ENCODE data around the gene C1QTNF1. TPM values are rescaled to one million over a fixed set of nuclear protein-coding genes. Genes with fewer than 3 reads are reported as not detected.

The C1QTNF1 gene
- total and polyA plus RNA-seq, 7 donors, result 10.5 to 22.8 (median 16.9) TPM

DNA sequence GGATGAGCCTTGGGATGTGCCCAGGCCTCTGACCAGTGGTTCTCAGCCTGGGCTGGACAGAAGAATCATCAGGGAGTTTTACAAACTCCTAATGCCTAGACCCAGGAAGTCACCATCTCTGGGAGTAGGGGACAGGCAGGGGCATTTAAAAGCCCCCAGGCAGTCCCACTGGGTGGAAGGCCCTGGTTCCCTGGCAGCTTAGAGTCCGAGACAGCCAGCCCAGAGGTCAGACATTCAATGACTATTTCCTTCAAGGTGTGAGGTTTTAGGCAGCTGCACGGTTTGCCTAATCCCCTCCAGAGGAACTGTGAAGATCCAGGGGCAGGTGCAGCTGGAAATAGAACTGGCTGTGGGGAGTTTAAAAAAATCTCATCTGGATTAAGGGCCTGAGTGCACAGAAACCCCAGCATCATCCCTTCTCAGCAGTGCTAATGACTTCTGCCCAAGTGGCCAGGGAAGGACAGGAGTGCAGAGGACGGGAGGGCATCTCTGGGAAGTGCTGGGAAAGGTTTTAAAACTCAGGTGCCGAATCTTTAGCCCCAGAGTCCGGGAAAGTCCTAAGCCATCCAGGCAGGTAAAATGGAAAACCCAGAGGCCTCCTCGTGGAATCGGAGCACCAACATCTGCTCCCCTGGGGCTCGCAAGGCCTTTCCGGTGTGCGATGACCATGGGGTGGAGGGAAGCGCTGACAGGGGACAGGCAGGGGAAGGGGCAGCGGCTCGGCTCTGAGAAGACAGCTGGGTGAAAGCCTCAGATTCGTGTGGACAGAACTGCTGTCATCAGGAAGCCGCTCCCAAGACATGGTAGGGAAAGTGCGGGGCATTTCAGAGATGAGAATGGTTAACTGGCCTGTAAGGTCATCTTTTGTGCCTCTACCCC lies 42.7 kb upstream of the C1QTNF1 start:
- 77 to 80% (median 79%) methylated on average over 16 of the region's 16 CpGs for WGBS, 3 donors
- TF ChIP-seq, protein P1, sequence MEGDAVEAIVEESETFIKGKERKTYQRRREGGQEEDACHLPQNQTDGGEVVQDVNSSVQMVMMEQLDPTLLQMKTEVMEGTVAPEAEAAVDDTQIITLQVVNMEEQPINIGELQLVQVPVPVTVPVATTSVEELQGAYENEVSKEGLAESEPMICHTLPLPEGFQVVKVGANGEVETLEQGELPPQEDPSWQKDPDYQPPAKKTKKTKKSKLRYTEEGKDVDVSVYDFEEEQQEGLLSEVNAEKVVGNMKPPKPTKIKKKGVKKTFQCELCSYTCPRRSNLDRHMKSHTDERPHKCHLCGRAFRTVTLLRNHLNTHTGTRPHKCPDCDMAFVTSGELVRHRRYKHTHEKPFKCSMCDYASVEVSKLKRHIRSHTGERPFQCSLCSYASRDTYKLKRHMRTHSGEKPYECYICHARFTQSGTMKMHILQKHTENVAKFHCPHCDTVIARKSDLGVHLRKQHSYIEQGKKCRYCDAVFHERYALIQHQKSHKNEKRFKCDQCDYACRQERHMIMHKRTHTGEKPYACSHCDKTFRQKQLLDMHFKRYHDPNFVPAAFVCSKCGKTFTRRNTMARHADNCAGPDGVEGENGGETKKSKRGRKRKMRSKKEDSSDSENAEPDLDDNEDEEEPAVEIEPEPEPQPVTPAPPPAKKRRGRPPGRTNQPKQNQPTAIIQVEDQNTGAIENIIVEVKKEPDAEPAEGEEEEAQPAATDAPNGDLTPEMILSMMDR (IDR thresholded peaks at IDR 0.05), result no peak
- intact Hi-C loops (cut with DNase I), result no loop called here
- ATAC-seq (no peak), DNase-seq (no peak)
- Histone ChIP-seq H3K9me3 (no peaks in the 10 kb centered on the region), H3K4me3 (no peak overlapping the region), H3K4me1 (peaks cover 19% of the 10 kb centered on the region), H3K27ac (no peak overlapping the region), H3K27me3 (ENCODE audit: insufficient read depth in 3 of 3, low read length in 2 of 3) (no peaks in the 10 kb centered on the region), H3K36me3 (ENCODE audit: insufficient read depth in 1 of 2, low read depth in 1 of 2) (no peaks in the 10 kb centered on the region)

DNA sequence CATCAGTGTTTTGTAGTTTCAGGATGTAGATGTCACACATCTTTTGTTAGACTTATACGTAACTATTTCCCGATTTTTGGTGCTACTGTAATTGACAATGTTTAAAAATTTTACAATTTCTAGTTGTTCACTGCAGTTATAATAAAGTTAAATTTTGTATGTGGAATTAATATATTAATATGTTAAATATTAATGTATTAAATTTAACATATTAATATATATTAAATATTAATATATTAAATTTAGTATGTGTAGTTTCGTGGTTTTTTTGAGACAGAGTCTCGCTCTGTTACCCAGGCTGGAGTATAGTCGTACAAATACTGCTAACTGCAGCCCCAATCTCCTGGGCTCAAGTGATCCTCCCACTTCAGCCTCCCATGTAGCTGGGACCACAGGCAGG lies 38.6 kb upstream of the C1QTNF1 start:
- Histone ChIP-seq H3K4me3 (no peak overlapping the region), H3K9me3 (no peaks in the 10 kb centered on the region), H3K36me3 (ENCODE audit: insufficient read depth in 1 of 2, low read depth in 1 of 2) (peaks cover 0 to 3% of the 10 kb centered on the region in 2 donors), H3K27me3 (ENCODE audit: insufficient read depth in 3 of 3, low read length in 2 of 3) (no peaks in the 10 kb centered on the region), H3K27ac (peak overlapping the region; percentile 88), H3K4me1 (peaks cover 21% of the 10 kb centered on the region)
- intact Hi-C loops (cut with DNase I), result no loop called here
- TF ChIP-seq, protein P1 (IDR thresholded peaks at IDR 0.05), result no peak
- DNase-seq (no peak), ATAC-seq (no peak)
- 95% methylated on average over 5 of the region's 5 CpGs for WGBS, 3 donors

DNA sequence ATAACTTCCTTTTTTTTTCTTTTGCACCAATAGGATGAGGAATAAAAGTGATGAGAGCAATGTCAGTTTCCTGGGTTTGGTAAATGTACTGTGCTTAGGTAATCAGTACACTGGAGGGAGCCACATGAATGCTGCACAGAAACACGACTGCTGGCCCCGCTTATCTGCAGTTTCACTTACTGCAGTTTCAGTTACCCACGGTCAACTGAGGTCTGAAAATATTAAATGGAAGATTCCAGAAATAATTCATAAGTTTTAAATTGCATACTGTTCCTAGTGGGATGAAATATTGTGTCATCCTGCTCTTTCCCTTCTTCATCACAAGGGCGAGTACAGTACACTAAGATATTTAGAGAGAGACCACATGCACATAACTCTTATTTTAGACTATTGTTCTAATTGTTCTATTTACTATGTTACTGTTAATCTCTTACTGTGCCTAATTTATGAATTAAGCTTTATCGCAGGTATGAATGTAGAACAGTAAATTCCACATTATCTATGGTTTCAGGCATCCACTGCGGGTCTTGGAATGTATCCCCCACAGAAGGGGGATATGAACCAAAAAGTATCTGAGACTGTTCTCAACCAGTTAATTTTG lies 37.8 kb upstream of the C1QTNF1 start:
- no peaks in the 10 kb centered on the region for H3K27me3 ChIP-seq (ENCODE audit: insufficient read depth in 3 of 3, low read length in 2 of 3)
- peaks cover 0 to 9% of the 10 kb centered on the region in 2 donors for H3K36me3 ChIP-seq (ENCODE audit: insufficient read depth in 1 of 2, low read depth in 1 of 2)
- 12 to 35% (median 17%) methylated on average over 6 of the region's 6 CpGs for WGBS, 3 donors
- peaks cover 21% of the 10 kb centered on the region for H3K4me1 ChIP-seq
- TF ChIP-seq, protein P1 (IDR thresholded peaks at IDR 0.05), result peak; percentile 36
- intact Hi-C loops (cut with DNase I), result loop anchor here in 1 of 2 donors (2.0 kb wide), 1 partner anchor 57 kb away; no protein-coding TSS in a partner anchor
- H3K27ac ChIP-seq, result peak overlapping the region; percentile 88
- H3K4me3 ChIP-seq, result peak overlapping the region; percentile 64
- DNase-seq (peak in 1 of 2 donors; percentile 57), ATAC-seq (peak; percentile 72 to 83 (median 74))
- H3K9me3 ChIP-seq, result no peaks in the 10 kb centered on the region

DNA sequence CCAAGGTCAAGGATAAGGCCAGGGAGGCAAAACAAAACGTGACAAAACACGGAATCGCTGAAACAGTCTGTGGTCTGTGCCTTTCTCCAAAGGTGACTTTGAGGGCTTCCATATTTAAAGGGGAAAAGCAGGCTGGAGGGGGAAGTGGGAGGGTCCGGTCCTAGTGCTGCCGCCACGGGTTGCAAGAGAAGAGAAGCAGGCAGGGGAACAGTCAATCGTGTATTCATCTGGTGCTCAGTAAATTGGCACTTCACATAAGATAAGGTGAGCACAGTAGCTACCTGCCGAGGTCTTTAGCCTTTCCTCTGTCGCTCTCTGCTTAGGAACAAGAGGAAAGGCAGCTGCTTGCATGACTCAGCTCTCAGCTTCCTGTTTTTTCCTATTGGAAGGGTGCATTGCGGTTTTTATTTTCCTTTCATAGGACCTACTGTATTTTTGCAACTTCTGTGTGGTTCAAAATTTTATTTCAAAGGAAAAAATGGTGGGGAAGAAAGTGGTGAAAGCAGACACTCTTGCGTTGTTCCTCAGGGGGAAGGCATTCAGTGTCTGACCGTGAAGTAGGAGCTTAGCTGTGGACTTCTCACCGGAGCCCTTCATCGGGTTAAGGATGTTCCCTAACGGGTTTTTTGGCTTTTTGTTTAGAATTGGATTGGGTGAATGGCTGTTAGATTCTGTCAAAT lies 37.2 kb upstream of the C1QTNF1 start:
- whole genome bisulfite sequencing, 3 donors, result 2 to 5% (median 4%) methylated on average over 15 of the region's 15 CpGs
- DNase-seq (peak in 1 of 2 donors; percentile 44), ATAC-seq (peak; percentile 67 to 79 (median 68))
- Histone ChIP-seq H3K27ac (peak overlapping the region; percentile 88), H3K9me3 (no peaks in the 10 kb centered on the region), H3K4me1 (peaks cover 21% of the 10 kb centered on the region), H3K36me3 (ENCODE audit: insufficient read depth in 1 of 2, low read depth in 1 of 2) (peaks cover 0 to 16% of the 10 kb centered on the region in 2 donors), H3K27me3 (ENCODE audit: insufficient read depth in 3 of 3, low read length in 2 of 3) (no peaks in the 10 kb centered on the region), H3K4me3 (peak overlapping the region; percentile 64)
- intact Hi-C loops (cut with DNase I), result loop anchor here in 1 of 2 donors (2.0 kb wide), 1 partner anchor 56 kb away; no protein-coding TSS in a partner anchor
- TF ChIP-seq, protein P1 (IDR thresholded peaks at IDR 0.05), result no peak

Data from psoas muscle (tissue), 8 donors.